Measurements from ENCODE around the gene PTGES3.

Gene PTGES3

GRCh38 chr12:56622535-56622934 lies 65.5 kb downstream of the PTGES3 start:
- Histone ChIP-seq H2BK120ac (ENCODE audit: low read depth, low read length) (no peak overlapping the region), H3K27ac (ENCODE audit: low read length, poor library complexity, severe bottlenecking) (no peak overlapping the region), H3K27me3 (ENCODE audit: control insufficient read depth in 1 of 2, insufficient read depth in 1 of 2, low read length in 2 of 2) (no peaks in the 10 kb centered on the region), H2AFZ (ENCODE audit: low read depth, low read length) (no peak overlapping the region), H3K4me2 (ENCODE audit: low read length, poor library complexity, severe bottlenecking) (no peak overlapping the region), H4K91ac (ENCODE audit: low read length) (no peak overlapping the region), H3K79me1 (replicated peaks; ENCODE audit: low read length, poor library complexity, severe bottlenecking) (peaks cover 3% of the 10 kb centered on the region), H3K18ac (ENCODE audit: low read depth in 1 of 2, low read length in 2 of 2) (no peak overlapping the region), H3K14ac (ENCODE audit: low read length in 2 of 2) (no peak overlapping the region), H3K4ac (ENCODE audit: low read depth in 1 of 2, low read length in 2 of 2) (no peak overlapping the region), H2BK15ac (ENCODE audit: low read depth, poor library complexity, severe bottlenecking) (no peak overlapping the region), H3K4me3 (ENCODE audit: insufficient read depth in 1 of 2, low read depth in 1 of 2, low read length in 2 of 2) (no peak overlapping the region), H3K23ac (ENCODE audit: low read length in 2 of 2) (no peak overlapping the region), H3K9ac (ENCODE audit: low read length) (peak overlapping the region; percentile 27), H2AK5ac (ENCODE audit: low read length, severe bottlenecking) (no peak overlapping the region), H4K8ac (ENCODE audit: low read length) (no peak overlapping the region), H2BK5ac (ENCODE audit: low read depth, low read length, poor library complexity, severe bottlenecking) (no peak overlapping the region), H2BK12ac (ENCODE audit: low read length in 2 of 2) (no peak overlapping the region), H3K4me1 (ENCODE audit: control insufficient read depth, insufficient read depth, low read depth, low read length) (peaks cover 6% of the 10 kb centered on the region), H3K36me3 (ENCODE audit: control insufficient read depth in 1 of 2, insufficient read depth in 2 of 2, low read depth in 1 of 2, low read length in 2 of 2) (peaks cover 18 to 77% of the 10 kb centered on the region in 2 experiments), H3K9me3 (ENCODE audit: control insufficient read depth, low read length) (no peaks in the 10 kb centered on the region)
- WGBS, result 100% methylated on average over 1 of the region's 1 CpG
- DNase-seq, result no peak

GRCh38 chr12:56616925-56617324 lies 71.2 kb downstream of the PTGES3 start:
- Histone ChIP-seq H4K91ac (ENCODE audit: low read length) (no peak overlapping the region), H3K36me3 (ENCODE audit: control insufficient read depth in 1 of 2, insufficient read depth in 2 of 2, low read depth in 1 of 2, low read length in 2 of 2) (peaks cover 47 to 95% of the 10 kb centered on the region in 2 experiments), H3K4me2 (ENCODE audit: low read length, poor library complexity, severe bottlenecking) (no peak overlapping the region), H2BK15ac (ENCODE audit: low read depth, poor library complexity, severe bottlenecking) (no peak overlapping the region), H4K8ac (ENCODE audit: low read length) (no peak overlapping the region), H3K14ac (ENCODE audit: low read length in 2 of 2) (no peak overlapping the region), H2AK5ac (ENCODE audit: low read length, severe bottlenecking) (no peak overlapping the region), H3K4ac (ENCODE audit: low read depth in 1 of 2, low read length in 2 of 2) (no peak overlapping the region), H2AFZ (ENCODE audit: low read depth, low read length) (no peak overlapping the region), H3K79me1 (replicated peaks; ENCODE audit: low read length, poor library complexity, severe bottlenecking) (peaks cover 34% of the 10 kb centered on the region), H3K18ac (ENCODE audit: low read depth in 1 of 2, low read length in 2 of 2) (no peak overlapping the region), H3K27me3 (ENCODE audit: control insufficient read depth in 1 of 2, insufficient read depth in 1 of 2, low read length in 2 of 2) (no peaks in the 10 kb centered on the region), H2BK5ac (ENCODE audit: low read depth, low read length, poor library complexity, severe bottlenecking) (no peak overlapping the region), H3K4me1 (ENCODE audit: control insufficient read depth, insufficient read depth, low read depth, low read length) (no peaks in the 10 kb centered on the region), H3K27ac (ENCODE audit: low read length, poor library complexity, severe bottlenecking) (no peak overlapping the region), H3K23ac (ENCODE audit: low read length in 2 of 2) (no peak overlapping the region), H3K4me3 (ENCODE audit: insufficient read depth in 1 of 2, low read depth in 1 of 2, low read length in 2 of 2) (no peak overlapping the region), H2BK12ac (ENCODE audit: low read length in 2 of 2) (no peak overlapping the region), H3K9ac (ENCODE audit: low read length) (peak overlapping the region; percentile 24), H3K9me3 (ENCODE audit: control insufficient read depth, low read length) (no peaks in the 10 kb centered on the region), H2BK120ac (ENCODE audit: low read depth, low read length) (no peak overlapping the region)
- no peak for DNase-seq

- Histone ChIP-seq H3K4me2 (ENCODE audit: low read length, poor library complexity, severe bottlenecking) (no peak overlapping the region), H4K8ac (ENCODE audit: low read length) (no peak overlapping the region), H3K9me3 (ENCODE audit: control insufficient read depth, low read length) (no peaks in the 10 kb centered on the region), H3K27me3 (ENCODE audit: control insufficient read depth in 1 of 2, insufficient read depth in 1 of 2, low read length in 2 of 2) (no peaks in the 10 kb centered on the region), H3K9ac (ENCODE audit: low read length) (no peak overlapping the region), H3K36me3 (ENCODE audit: control insufficient read depth in 1 of 2, insufficient read depth in 2 of 2, low read depth in 1 of 2, low read length in 2 of 2) (peaks cover 51 to 96% of the 10 kb centered on the region in 2 experiments), H2BK5ac (ENCODE audit: low read depth, low read length, poor library complexity, severe bottlenecking) (no peak overlapping the region), H3K18ac (ENCODE audit: low read depth in 1 of 2, low read length in 2 of 2) (no peak overlapping the region), H2AK5ac (ENCODE audit: low read length, severe bottlenecking) (no peak overlapping the region), H3K4ac (ENCODE audit: low read depth in 1 of 2, low read length in 2 of 2) (no peak overlapping the region), H3K4me1 (ENCODE audit: control insufficient read depth, insufficient read depth, low read depth, low read length) (no peaks in the 10 kb centered on the region), H3K23ac (ENCODE audit: low read length in 2 of 2) (no peak overlapping the region), H4K91ac (ENCODE audit: low read length) (no peak overlapping the region), H3K4me3 (ENCODE audit: insufficient read depth in 1 of 2, low read depth in 1 of 2, low read length in 2 of 2) (no peak overlapping the region), H2BK120ac (ENCODE audit: low read depth, low read length) (no peak overlapping the region), H2BK15ac (ENCODE audit: low read depth, poor library complexity, severe bottlenecking) (no peak overlapping the region), H3K14ac (ENCODE audit: low read length in 2 of 2) (no peak overlapping the region), H2AFZ (ENCODE audit: low read depth, low read length) (no peak overlapping the region), H3K79me1 (replicated peaks; ENCODE audit: low read length, poor library complexity, severe bottlenecking) (peaks cover 39% of the 10 kb centered on the region), H2BK12ac (ENCODE audit: low read length in 2 of 2) (no peak overlapping the region), H3K27ac (ENCODE audit: low read length, poor library complexity, severe bottlenecking) (no peak overlapping the region)
- no peak for DNase-seq
- WGBS, result 100% methylated on average over 3 of the region's 3 CpGs
These were observed 71.8 kb downstream of the PTGES3 start for GRCh38 chr12:56616244-56616643.

- H2BK5ac ChIP-seq (ENCODE audit: low read depth, low read length, poor library complexity, severe bottlenecking), result no peak overlapping the region
- H3K9ac ChIP-seq (ENCODE audit: low read length), result no peak overlapping the region
- no peak overlapping the region for H3K4me3 ChIP-seq (ENCODE audit: insufficient read depth in 1 of 2, low read depth in 1 of 2, low read length in 2 of 2)
- no peak overlapping the region for H4K91ac ChIP-seq (ENCODE audit: low read length)
- no peak overlapping the region for H3K4me2 ChIP-seq (ENCODE audit: low read length, poor library complexity, severe bottlenecking)
- H3K18ac ChIP-seq (ENCODE audit: low read depth in 1 of 2, low read length in 2 of 2), result no peak overlapping the region
- no peaks in the 10 kb centered on the region for H3K9me3 ChIP-seq (ENCODE audit: control insufficient read depth, low read length)
- no peak overlapping the region for H2BK120ac ChIP-seq (ENCODE audit: low read depth, low read length)
- H3K14ac ChIP-seq (ENCODE audit: low read length in 2 of 2), result no peak overlapping the region
- H3K23ac ChIP-seq (ENCODE audit: low read length in 2 of 2), result no peak overlapping the region
- DNase-seq, result no peak
- WGBS, result 96% methylated on average over 8 of the region's 8 CpGs
- no peak overlapping the region for H2BK12ac ChIP-seq (ENCODE audit: low read length in 2 of 2)
- H3K79me1 ChIP-seq (replicated peaks; ENCODE audit: low read length, poor library complexity, severe bottlenecking), result peaks cover 41% of the 10 kb centered on the region
- H4K8ac ChIP-seq (ENCODE audit: low read length), result no peak overlapping the region
- no peak overlapping the region for H2AFZ ChIP-seq (ENCODE audit: low read depth, low read length)
- no peak overlapping the region for H2AK5ac ChIP-seq (ENCODE audit: low read length, severe bottlenecking)
- H3K4ac ChIP-seq (ENCODE audit: low read depth in 1 of 2, low read length in 2 of 2), result no peak overlapping the region
- peaks cover 54 to 96% of the 10 kb centered on the region in 2 experiments for H3K36me3 ChIP-seq (ENCODE audit: control insufficient read depth in 1 of 2, insufficient read depth in 2 of 2, low read depth in 1 of 2, low read length in 2 of 2)
- no peak overlapping the region for H2BK15ac ChIP-seq (ENCODE audit: low read depth, poor library complexity, severe bottlenecking)
- no peak overlapping the region for H3K27ac ChIP-seq (ENCODE audit: low read length, poor library complexity, severe bottlenecking)
- H3K4me1 ChIP-seq (ENCODE audit: control insufficient read depth, insufficient read depth, low read depth, low read length), result no peaks in the 10 kb centered on the region
- H3K27me3 ChIP-seq (ENCODE audit: control insufficient read depth in 1 of 2, insufficient read depth in 1 of 2, low read length in 2 of 2), result no peaks in the 10 kb centered on the region
These were observed 73.5 kb downstream of the PTGES3 start for GRCh38 chr12:56614627-56615026.
